HG03103 (cell line): Measurements from ENCODE around the gene C1QTNF1.

Experiments used
- ATAC-seq: cut with Tn5 transposase; IDR thresholded peaks from one replicate; pipeline ENCODE4 v1.9.1; 2021; ENCODE audit warnings: low read depth; ENCODE audit not compliant: unreplicated experiment

Gene C1QTNF1

DNA sequence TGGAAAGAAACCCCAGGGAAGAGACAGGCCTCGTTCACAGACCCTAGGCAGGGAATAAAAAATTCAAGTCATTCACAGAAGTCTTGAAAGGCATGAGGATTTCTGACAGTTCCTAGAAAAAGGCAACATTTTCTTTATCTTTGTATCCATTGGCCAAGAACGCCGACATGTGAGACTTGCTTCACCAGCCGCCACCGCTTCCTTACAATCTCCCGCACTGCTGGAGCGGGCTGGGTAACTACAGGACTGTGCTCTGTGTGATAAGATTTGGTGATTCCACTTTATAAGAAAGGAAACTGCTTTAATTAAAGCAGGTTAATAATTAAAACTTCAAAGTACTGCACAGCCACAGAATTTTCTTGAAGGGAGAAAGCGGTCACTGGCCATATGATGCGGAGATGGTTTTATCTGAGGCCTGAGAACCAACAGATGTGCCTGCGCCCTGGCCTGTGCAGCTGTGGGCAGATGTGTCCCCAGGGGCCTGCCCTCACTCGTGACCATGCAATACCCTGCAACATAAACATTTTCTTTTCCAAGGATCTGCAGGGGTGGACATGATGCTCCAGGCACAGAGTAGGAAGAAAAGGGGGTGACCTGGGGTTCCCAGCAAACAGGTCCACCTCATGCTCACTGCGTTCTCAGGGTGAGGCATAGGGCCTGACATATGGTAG lies 31.3 kb upstream of the C1QTNF1 start:
- ATAC-seq, result no peak

DNA sequence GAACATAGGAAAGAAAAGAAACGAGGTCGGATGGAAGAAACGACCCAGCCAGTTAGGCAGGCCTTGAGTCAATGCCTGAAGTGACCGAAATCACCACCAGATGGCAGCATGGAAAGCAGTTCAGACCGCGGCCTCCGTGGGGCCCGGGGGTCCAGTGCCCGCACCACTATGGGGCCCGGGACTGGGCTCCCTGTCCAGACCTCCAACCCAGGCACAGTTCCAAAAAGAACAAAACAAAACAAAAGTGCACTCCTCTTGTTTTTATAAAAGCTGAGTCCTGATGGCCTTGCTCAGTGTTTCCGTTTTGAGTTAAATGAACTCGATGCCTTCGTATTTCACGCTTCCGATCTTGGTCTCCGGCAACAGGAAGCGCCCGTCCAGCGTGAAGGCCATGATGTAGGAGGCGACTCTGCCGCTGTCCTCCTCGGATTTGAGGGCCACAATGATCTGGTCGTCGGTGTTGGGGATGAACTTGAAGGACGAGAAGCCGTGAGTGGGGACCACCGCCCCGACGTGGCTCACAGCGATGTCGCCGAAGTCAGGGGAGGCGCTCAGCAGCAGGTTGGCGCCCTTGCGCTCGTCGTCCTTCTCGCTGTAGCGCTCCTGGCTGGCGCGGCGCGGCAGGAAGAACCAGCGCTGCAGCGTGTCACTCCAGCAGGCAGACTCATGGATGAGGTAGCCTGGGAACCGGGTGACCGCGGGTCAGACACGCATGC lies 30.6 kb upstream of the C1QTNF1 start:
- no peak for ATAC-seq

DNA sequence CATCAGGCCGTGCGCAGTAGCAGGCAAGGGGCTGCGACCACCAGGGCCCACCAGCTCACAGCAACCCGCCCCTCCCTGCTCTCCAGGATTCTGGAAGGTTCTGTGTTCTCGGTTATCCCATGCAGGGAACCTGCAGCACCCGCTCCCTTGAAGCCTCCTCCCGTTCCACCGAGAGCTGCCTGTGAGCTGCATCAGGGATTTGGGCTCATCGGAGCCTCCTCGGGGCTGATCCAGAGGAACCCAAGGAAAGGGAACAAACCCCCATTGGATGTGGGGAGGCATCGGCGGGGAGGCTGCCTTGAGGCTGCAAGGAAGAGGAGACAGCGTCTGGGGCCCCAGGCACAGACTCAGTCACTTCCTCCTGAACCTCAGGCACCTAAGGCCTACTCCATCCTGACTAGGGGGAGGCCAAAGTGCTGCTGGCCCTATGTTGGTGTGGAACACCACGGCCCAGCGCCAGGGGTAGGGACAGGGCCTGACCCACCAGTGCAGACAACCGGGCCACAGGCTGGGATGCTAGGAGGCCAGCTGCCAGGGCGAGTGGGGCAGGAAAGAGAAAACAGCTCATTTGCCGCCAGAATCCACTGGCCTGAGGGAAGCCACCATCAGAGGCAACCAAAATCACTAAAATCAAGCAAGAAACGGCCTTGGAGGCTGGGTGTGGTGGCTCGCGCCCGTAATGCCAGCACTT lies 29.8 kb upstream of the C1QTNF1 start:
- ATAC-seq, result no peak

GRCh38 chr17:78995022-78995760 lies 28.8 kb upstream of the C1QTNF1 start:
- no peak for ATAC-seq

- no peak for ATAC-seq
Measured at GRCh38 chr17:78995761-78996451, 28.1 kb upstream of the C1QTNF1 start.

GRCh38 chr17:78996781-78997201 lies 27.2 kb upstream of the C1QTNF1 start:
- no peak for ATAC-seq

DNA sequence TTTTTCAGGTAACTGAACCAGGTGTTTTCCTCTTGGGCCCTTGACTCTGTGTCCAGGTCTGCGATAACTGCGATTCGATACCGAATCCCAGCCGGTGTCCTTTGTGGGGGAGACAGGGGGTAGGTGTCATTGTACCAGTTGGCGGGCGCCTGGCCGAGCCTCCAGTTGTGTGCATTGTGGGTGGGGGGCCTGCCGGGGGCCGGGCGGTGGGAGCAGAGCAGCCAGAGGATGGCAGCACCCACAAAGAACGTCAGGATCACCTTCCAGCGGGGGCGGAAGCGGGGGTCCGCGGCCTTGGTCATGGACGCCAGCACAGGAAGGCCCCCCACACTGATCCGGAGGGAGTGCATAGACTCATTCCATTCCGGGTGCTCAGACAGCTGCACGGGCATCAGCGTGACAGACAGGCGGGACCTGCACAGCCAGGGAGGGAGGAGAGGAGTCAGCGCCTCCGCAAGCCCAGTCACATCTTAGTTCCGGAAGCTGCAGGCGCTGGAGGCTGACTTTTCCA lies 26.7 kb upstream of the C1QTNF1 start:
- ATAC-seq, result no peak

DNA sequence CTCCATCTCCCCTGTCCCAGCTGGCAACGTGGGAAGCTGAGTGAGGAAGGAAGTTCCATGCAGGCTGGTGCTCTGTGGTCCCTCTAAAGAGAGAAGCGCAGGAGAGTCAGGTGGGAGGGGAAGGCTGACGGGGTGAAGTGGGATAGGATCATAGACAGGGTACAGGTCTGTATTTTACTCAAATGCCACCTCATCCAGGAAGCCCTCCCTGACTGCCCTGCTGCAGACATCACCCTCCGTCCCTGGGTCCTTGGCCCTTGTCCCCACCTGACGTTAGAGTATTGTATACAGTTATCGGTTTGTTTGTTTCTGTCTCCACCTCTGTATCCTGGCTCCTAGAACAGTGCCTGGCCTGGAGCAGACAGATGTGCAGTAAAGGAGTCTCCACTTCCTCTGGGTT lies 26.1 kb upstream of the C1QTNF1 start:
- ATAC-seq, result no peak

GRCh38 chr17:78998311-78999055 lies 25.5 kb upstream of the C1QTNF1 start:
- ATAC-seq, result no peak

DNA sequence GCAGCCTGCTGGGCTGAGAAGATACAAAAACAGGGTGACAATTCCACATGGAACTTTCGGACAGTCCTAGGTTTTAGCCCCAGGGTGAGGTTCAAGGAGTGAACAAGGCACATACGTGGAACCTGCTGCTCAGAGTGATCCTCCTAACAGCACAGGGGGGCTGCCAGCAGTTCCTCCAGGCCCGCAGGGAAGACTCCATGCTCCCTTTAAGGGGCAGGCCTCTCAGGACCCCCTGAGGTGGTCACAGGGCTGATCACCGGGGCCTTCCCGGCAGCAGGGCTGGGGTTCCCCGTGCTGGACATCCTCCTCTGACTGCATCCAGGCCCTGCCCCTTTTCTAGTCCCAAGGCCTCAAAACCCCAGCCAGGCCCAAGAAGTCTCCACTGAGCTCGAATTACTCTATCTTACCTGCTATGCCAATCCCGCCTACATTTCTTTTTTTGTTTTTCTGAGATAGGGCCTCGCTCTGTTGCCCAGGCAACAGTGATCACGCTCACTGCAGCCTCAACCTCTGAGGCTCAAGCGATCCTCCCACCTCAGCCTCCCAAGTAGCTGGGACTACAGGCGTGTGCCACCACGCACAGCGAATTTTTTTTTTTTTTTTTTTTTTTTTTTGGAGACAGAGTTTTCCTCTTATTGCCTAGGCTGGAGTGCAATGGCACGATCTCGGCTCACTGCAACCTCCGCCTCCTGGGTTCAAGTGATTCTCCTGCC lies 24.8 kb upstream of the C1QTNF1 start:
- no peak for ATAC-seq

- no peak for ATAC-seq
Measured at GRCh38 chr17:78999947-79000395, 24.0 kb upstream of the C1QTNF1 start.

DNA sequence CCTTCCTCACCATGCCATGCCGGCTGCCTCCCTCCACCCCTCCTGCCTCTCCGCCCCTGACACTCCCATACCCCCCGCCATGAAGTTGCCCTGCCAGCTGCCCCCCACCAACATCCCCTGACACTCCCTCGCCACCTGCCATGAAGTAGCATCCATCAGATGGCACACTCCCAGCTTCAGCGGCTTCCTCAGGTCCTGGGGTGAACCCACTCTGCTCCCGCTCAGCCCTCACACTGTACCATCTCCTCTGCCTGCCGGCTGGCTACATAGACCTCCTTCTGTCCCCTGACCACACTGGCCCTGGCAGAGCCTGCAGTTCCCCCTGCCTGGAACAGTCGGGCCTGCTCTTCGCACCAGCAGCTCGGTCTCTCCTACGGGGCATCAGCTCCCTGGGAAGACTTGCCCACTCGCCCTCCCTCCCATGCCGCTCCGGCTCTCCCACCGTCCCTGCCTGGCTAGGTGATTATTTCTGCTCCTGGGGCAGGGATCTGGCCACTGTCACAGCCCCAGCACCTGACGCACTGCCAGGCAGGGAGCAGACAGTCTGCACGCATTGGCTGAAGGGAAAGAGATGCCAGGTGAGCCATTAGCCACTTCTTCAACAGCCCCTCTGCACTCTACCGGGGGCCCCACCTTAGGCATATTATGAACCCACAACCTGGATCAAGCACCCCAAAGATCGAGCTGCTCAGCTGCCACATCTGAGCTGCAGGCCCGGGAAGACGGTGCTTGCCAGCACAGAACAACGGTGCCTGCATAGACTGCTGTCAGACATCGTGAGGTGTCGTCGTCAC lies 23.4 kb upstream of the C1QTNF1 start:
- ATAC-seq, result no peak

DNA sequence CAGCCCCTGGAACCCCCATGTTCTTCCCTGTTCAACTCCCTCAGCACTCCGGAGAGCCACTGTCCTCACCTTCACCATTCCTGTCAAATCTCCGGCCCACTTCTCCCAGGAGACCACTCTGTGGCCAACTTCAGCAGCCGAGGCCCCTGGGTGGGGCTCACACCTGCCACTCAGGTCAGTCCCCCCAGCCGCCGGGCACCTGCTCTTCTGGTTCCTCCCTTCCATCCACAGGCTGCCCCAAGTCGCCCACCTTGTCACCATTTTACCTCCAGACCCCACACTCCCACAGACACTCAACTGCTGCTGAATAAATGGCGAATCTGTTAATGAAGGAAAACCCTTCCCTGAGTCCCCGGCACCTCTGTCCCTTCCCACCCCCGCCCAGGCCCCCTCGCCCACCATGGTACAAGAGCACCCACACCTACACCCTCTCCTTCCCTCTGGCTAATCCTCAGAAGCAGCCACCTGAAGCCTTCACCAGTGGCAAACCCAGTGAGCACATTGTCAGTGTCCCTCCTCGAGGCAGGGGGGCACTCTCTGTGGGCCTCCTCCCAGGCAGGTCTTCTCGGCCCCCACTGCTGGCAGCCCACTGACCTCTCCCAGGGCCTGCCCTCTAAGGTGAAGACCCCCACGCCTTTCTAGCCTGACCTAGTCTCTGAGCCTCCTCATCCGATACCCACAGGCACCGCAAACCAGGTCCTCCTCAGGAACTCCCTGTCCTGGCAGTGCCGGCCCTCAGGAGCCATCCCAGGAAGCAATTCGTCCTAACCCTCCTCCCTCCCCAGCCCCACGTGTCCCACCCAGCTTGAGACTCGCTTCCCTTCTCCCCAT lies 22.6 kb upstream of the C1QTNF1 start:
- no peak for ATAC-seq

DNA sequence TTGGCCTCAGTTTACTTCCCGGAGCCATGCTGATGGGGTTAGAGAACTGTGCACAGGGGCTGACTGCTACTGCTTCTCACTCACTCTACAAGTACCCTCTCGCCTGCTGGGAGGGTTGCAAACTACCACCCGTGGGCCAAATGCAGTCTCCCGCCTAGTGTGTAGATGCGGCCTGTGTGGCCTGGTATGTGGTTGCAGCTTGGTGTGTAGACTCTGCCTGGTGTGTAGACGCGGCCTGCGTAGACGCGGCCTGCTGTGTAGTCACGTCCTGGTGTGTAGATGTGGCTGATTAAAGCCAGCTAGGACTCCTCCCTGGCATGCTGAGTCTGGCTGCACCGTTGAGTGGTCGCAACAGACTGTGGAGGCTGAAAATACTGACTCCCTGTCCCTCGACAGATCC lies 21.7 kb upstream of the C1QTNF1 start:
- no peak for ATAC-seq

- ATAC-seq, result no peak
Measured at GRCh38 chr17:79002796-79003593, 21.0 kb upstream of the C1QTNF1 start.

GRCh38 chr17:79003661-79004411 lies 20.1 kb upstream of the C1QTNF1 start:
- no peak for ATAC-seq
